SK-N-SH (cell line): ENCODE data around the gene AZIN2.

Experiments
- JUND ChIP-seq: IDR thresholded peaks from 2 replicates; pipeline ENCODE4 v1.4.0; 2012
- POLR2AphosphoS5 ChIP-seq: IDR thresholded peaks from 2 replicates; pipeline ENCODE4 v1.6.1; 2012; ENCODE audit warnings: low read depth, low read length
- SIN3A ChIP-seq: IDR thresholded peaks from 2 replicates; pipeline ENCODE4 v1.6.1; 2012; ENCODE audit warnings: low read depth, mild to moderate bottlenecking, low read length, moderate library complexity, borderline replicate concordance

- TF ChIP-seq SIN3A (no peak), POLR2AphosphoS5 (no peak), JUND (no peak)
These were observed 13.5 kb downstream of the AZIN2 start for GRCh38 chr1:33094486-33094885.
